Kidney epithelial cell (primary cell): Measurements from ENCODE around the gene GNL2. TPM values are rescaled to one million over a fixed set of nuclear protein-coding genes. Genes with fewer than 3 reads are reported as not detected.

Experiments
- DNase-seq: peaks from one replicate; pipeline ENCODE4 v3.0.0-alpha.2; 2010; ENCODE audit warnings: low read depth
- H3K27me3 ChIP-seq: 2 replicates; pipeline ENCODE4 v1.6.0; 2011; ENCODE audit warnings: low read length; ENCODE audit not compliant: control insufficient read depth, insufficient read depth
- H3K36me3 ChIP-seq: 2 replicates; pipeline ENCODE4 v1.5.1; 2011; ENCODE audit warnings: low read length; ENCODE audit not compliant: control insufficient read depth, insufficient read depth
- H3K4me3 ChIP-seq: 2 replicates; pipeline ENCODE4 v1.5.1; 2011; ENCODE audit warnings: low read depth, mild to moderate bottlenecking, control low read depth, low read length
- CTCF ChIP-seq: IDR thresholded peaks from 2 replicates; pipeline ENCODE4 v1.5.1; 2011; ENCODE audit warnings: mild to moderate bottlenecking, moderate library complexity, low read length, control low read depth, inconsistent platforms; ENCODE audit not compliant: insufficient read depth, poor library complexity, severe bottlenecking
- total RNA-seq: library from RNA; depleted of rRNA; stranded (reverse); fragments of >200 nt; gene quantifications from 2 replicates; pipeline ENCODE4 v1.2.3, GENCODE V29; 2015

Gene GNL2
- total RNA-seq, result 47.8 and 52.6 TPM in 2 replicates

- no peak for TF ChIP-seq CTCF
- peak within 1 kb of the TSS; percentile 85 for H3K4me3 ChIP-seq
- peak; percentile 81 for DNase-seq
- peaks cover 2% of the 10 kb centered on the region for H3K36me3 ChIP-seq
- no peaks in the 10 kb centered on the region for H3K27me3 ChIP-seq
Measured at GRCh38 chr1:37595440-37596181, at the start of gene GNL2. GNL2 (minus strand) TSS chr1:37595937; CDS start chr1:37595822, 115 bp downstream.

DNA sequence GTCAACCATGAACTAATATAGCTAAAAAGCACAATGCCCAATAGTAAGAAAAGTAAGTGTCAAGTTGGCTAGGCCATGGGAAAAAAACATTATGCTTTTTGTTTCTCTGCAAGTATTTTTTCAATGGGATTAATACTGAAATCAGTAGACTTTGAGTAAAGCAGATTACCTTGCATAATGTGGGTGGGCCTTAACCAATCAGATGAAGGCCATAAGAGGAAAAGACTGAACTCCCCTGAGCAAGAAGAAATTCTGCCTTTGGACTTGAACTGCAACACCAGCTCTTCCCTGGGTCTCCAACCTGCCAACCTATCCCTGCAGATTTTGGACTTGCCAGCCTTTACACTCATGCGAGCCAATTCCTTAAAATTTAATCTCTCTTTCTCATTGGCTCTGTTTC, 45.3 kb upstream of the GNL2 start:
- TF ChIP-seq CTCF, result no peak
- no peak for DNase-seq
- peaks cover 17% of the 10 kb centered on the region for H3K27me3 ChIP-seq
- no peaks in the 10 kb centered on the region for H3K36me3 ChIP-seq
- H3K4me3 ChIP-seq, result no peak overlapping the region

- H3K36me3 ChIP-seq, result no peaks in the 10 kb centered on the region
- peaks cover 56% of the 10 kb centered on the region for H3K27me3 ChIP-seq
- no peak for DNase-seq
- H3K4me3 ChIP-seq, result no peak overlapping the region
- TF ChIP-seq CTCF, result no peak
Measured at GRCh38 chr1:37636435-37636834, 40.7 kb upstream of the GNL2 start.

GRCh38 chr1:37634992-37635902, 39.5 kb upstream of the GNL2 start:
- peaks cover 68% of the 10 kb centered on the region for H3K27me3 ChIP-seq
- DNase-seq, result no peak
- no peaks in the 10 kb centered on the region for H3K36me3 ChIP-seq
- no peak for TF ChIP-seq CTCF
- no peak overlapping the region for H3K4me3 ChIP-seq

- TF ChIP-seq CTCF, result no peak
- Histone ChIP-seq H3K36me3 (no peaks in the 10 kb centered on the region), H3K27me3 (peaks cover 76% of the 10 kb centered on the region), H3K4me3 (no peak within 1 kb of the TSS)
- no peak for DNase-seq
Measured at GRCh38 chr1:37634244-37634991, 38.7 kb upstream of the GNL2 start, which contains the start of gene RSPO1. RSPO1 (minus strand) TSS chr1:37634892; CDS start chr1:37629661, 5,231 bp downstream.
